Type B pancreatic cell (in vitro differentiated cells): ENCODE measurements around the gene CLDN4. TPM values are rescaled to one million over a fixed set of nuclear protein-coding genes. Genes with fewer than 3 reads are reported as not detected.
A peak's percentile ranks its signal among the peaks of the same experiment; 100 is the strongest.

Source experiments
- DNase-seq: peaks from one replicate; pipeline ENCODE4 v3.0.0; 2021; ENCODE audit warnings: mixed read lengths; ENCODE audit not compliant: unreplicated experiment; ENCODE audit errors: extremely low spot score
- H3K27ac Mint-ChIP-seq: 2 replicates; pipeline ENCODE4 v1.8.0; 2021; ENCODE audit warnings: mild to moderate bottlenecking, mixed read lengths
- H3K27me3 Mint-ChIP-seq: 2 replicates; pipeline ENCODE4 v1.8.0; 2021; ENCODE audit warnings: mixed read lengths
- H3K36me3 Mint-ChIP-seq: 2 replicates; pipeline ENCODE4 v1.8.0; 2021; ENCODE audit warnings: mixed read lengths
- H3K4me1 Mint-ChIP-seq: one replicate; pipeline ENCODE4 v1.8.0; 2021; ENCODE audit warnings: mixed read lengths; ENCODE audit not compliant: unreplicated experiment
- H3K4me3 Mint-ChIP-seq: 2 replicates; pipeline ENCODE4 v1.8.0; 2021; ENCODE audit warnings: mild to moderate bottlenecking, mixed read lengths
- H3K9me3 Mint-ChIP-seq: 2 replicates; pipeline ENCODE4 v1.8.0; 2021; ENCODE audit warnings: mixed read lengths
- CTCF ChIP-seq: fragments of 200-600 bp; sonication (generic); conservative IDR thresholded peaks from 2 replicates; pipeline ENCODE4 v1.5.0; 2021; ENCODE audit warnings: antibody characterized with exemption, mild to moderate bottlenecking
- total RNA-seq: library from RNA; stranded (reverse); gene quantifications from 2 replicates; pipeline ENCODE4 v1.2.1, GENCODE V29; 2021; ENCODE audit warnings: low replicate concordance

The CLDN4 gene
- total RNA-seq, 1 donor from 2014 or later, result 223 TPM

- H3K27me3 Mint-ChIP-seq, result peaks cover 17% of the 10 kb centered on the region
- H3K27ac Mint-ChIP-seq, result peak overlapping the region; percentile 100
- TF ChIP-seq CTCF, result no peak
- H3K4me1 Mint-ChIP-seq, result peaks cover 33% of the 10 kb centered on the region
- DNase-seq, result no peak
- H3K4me3 Mint-ChIP-seq, result peak overlapping the region; percentile 65
- H3K9me3 Mint-ChIP-seq, result no peaks in the 10 kb centered on the region
- H3K36me3 Mint-ChIP-seq, result no peaks in the 10 kb centered on the region
Observed at GRCh38 chr7:73828107-73828803, 2.5 kb upstream of the CLDN4 start.

GRCh38 chr7:73828972-73829371 lies 1.8 kb upstream of the CLDN4 start:
- H3K36me3 Mint-ChIP-seq, result peaks cover 3% of the 10 kb centered on the region
- H3K27ac Mint-ChIP-seq, result peak overlapping the region; percentile 100
- TF ChIP-seq CTCF, result no peak
- H3K27me3 Mint-ChIP-seq, result peaks cover 21% of the 10 kb centered on the region
- no peak for DNase-seq
- H3K4me3 Mint-ChIP-seq, result peak overlapping the region; percentile 95
- H3K4me1 Mint-ChIP-seq, result peaks cover 36% of the 10 kb centered on the region
- no peaks in the 10 kb centered on the region for H3K9me3 Mint-ChIP-seq

- no peak for TF ChIP-seq CTCF
- peaks cover 21% of the 10 kb centered on the region for H3K27me3 Mint-ChIP-seq
- peak overlapping the region; percentile 95 for H3K4me3 Mint-ChIP-seq
- H3K9me3 Mint-ChIP-seq, result no peaks in the 10 kb centered on the region
- peak overlapping the region; percentile 100 for H3K27ac Mint-ChIP-seq
- H3K4me1 Mint-ChIP-seq, result peaks cover 36% of the 10 kb centered on the region
- DNase-seq, result no peak
- H3K36me3 Mint-ChIP-seq, result peaks cover 3% of the 10 kb centered on the region
Observed at GRCh38 chr7:73829505-73829904, 1.3 kb upstream of the CLDN4 start.

- no peak for DNase-seq
- Mint-ChIP-seq H3K27ac (peak overlapping the region; percentile 100), H3K4me1 (peaks cover 36% of the 10 kb centered on the region), H3K9me3 (no peaks in the 10 kb centered on the region), H3K36me3 (peaks cover 3% of the 10 kb centered on the region), H3K27me3 (peaks cover 21% of the 10 kb centered on the region), H3K4me3 (peak overlapping the region; percentile 95)
- no peak for TF ChIP-seq CTCF
Observed at GRCh38 chr7:73829921-73830680, 695 bp upstream of the CLDN4 start.

GRCh38 chr7:73831584-73831833 lies 713 bp downstream of the CLDN4 start:
- Mint-ChIP-seq H3K36me3 (peaks cover 3% of the 10 kb centered on the region), H3K27me3 (peaks cover 21% of the 10 kb centered on the region), H3K9me3 (no peaks in the 10 kb centered on the region), H3K27ac (peak overlapping the region; percentile 100), H3K4me1 (peaks cover 34% of the 10 kb centered on the region), H3K4me3 (peak overlapping the region; percentile 95)
- TF ChIP-seq CTCF, result no peak
- DNase-seq, result no peak
